ENCODE measurements around the gene IGSF8. TPM values are rescaled to one million over a fixed set of nuclear protein-coding genes. Genes with fewer than 3 reads are reported as not detected.

Gene IGSF8
- total RNA-seq, 4 donors from 2014 or later: 5.4 to 41.4 (median 26.9) TPM

DNA sequence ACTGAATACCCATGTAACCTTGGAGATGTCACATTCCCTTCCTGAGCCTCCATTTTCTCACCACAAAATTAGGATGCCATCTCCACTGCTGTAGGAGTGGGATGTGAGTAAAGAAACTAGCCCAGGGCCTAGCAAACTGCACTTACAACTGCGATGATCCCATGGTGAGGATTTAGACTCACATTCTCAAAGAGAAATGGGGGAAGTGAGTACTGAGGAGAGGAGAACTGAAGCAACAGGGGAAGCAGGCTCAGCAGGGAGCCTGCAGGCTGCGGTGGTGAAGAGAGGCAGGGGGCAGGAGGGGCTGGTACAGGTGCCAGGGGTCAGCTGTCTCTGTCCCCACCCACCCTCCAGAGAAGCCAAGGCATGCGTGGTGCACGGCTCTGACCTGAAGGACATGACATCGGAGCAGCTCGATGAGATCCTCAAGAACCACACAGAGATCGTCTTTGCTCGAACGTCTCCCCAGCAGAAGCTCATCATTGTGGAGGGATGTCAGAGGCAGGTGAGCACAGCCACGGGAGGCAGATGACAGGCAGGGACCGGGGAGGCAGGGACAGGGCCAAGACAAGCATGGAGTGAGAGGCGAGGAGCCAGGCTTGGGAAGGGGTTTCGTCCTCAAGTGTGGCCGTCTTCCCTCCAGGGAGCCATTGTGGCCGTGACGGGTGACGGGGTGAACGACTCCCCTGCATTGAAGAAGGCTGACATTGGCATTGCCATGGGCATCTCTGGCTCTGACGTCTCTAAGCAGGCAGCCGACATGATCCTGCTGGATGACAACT lies 36.6 kb upstream of the IGSF8 start:
- Histone ChIP-seq H3K27me3 (no peaks in the 10 kb centered on the region), H3K4me3 (no peak overlapping the region), H3K36me3 (no peaks in the 10 kb centered on the region), H3K9me3 (no peaks in the 10 kb centered on the region), H3K4me1 (no peaks in the 10 kb centered on the region), H3K27ac (no peak overlapping the region)
- intact Hi-C loops (cut with DNase I; ENCODE audit: low total_unique reads): no loop called here
- TF ChIP-seq POLR2A (IDR thresholded peaks at IDR 0.05): no peak
- TF ChIP-seq, protein P1, sequence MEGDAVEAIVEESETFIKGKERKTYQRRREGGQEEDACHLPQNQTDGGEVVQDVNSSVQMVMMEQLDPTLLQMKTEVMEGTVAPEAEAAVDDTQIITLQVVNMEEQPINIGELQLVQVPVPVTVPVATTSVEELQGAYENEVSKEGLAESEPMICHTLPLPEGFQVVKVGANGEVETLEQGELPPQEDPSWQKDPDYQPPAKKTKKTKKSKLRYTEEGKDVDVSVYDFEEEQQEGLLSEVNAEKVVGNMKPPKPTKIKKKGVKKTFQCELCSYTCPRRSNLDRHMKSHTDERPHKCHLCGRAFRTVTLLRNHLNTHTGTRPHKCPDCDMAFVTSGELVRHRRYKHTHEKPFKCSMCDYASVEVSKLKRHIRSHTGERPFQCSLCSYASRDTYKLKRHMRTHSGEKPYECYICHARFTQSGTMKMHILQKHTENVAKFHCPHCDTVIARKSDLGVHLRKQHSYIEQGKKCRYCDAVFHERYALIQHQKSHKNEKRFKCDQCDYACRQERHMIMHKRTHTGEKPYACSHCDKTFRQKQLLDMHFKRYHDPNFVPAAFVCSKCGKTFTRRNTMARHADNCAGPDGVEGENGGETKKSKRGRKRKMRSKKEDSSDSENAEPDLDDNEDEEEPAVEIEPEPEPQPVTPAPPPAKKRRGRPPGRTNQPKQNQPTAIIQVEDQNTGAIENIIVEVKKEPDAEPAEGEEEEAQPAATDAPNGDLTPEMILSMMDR (IDR thresholded peaks at IDR 0.05): no peak
- DNase-seq: no peak

DNA sequence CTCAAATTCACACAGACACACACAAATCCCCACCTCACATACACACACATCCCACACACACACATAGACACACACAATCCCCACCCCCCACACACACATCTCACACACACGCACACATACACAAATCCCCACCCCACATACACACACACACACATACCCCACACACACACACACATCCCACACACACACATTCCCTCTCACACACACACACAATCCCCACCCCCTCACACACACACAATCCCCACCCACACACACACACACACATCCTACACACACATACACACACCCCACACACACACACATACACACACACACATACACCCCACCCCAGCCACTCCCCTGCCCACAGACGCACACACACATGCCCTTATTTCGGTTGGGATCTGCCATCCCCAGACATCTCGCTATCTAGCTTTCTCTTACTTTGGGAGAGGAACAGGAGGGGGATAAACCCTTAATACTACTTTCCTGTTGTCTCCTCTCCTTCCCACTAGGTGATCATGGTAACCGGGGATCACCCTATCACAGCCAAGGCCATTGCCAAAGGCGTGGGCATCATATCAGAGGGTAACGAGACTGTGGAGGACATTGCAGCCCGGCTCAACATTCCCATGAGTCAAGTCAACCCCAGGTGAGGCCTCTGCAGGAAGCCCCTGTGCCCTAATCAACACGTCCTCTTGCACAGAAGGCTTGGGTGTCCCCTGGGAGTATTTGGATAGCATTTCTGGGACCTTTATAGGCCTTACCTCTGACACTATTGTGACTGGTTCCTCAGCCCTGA lies 35.8 kb upstream of the IGSF8 start:
- H3K4me1 ChIP-seq: no peaks in the 10 kb centered on the region
- TF ChIP-seq, protein P1 (IDR thresholded peaks at IDR 0.05): no peak
- no peak for TF ChIP-seq POLR2A (IDR thresholded peaks at IDR 0.05)

DNA sequence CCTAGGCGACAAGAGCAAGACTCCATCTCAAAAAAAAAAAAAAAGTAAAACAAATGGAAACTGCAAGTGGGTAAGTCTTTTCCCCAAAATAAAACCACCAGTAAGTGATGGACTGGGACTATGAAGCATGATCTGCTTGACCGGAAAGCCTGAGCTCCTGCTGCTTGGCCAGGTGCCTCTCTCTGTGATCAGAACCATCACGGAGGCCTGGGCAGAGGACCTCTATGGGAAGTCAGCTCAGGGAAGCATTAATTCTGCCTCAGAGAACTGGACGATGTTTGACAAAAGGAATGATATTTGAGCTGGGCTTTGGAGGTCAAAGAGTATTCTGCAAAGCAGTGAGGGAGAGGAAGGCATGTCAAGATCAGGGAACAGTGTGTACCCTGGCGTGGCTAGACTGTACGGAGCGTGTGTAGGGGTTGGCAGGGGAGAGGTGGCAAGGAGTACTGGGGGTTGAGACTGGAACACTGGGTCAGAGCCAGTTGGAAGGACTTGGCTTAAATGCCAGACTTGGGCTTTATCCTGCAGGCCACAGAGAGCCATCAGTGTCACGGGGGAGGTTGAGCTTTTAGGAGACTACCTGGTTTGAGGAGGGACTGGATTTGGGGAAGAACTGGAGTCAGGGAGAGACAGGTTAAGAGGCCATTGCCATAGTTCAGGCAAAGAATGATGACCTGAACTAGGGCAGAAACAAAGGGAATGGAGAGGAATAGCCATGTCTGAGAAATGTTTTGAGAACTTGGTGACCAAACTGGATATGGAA lies 33.6 kb upstream of the IGSF8 start:
- H3K36me3 ChIP-seq: no peaks in the 10 kb centered on the region
- no peak overlapping the region for H3K4me3 ChIP-seq
- no peaks in the 10 kb centered on the region for H3K27me3 ChIP-seq
- DNase-seq: no peak
- no peaks in the 10 kb centered on the region for H3K9me3 ChIP-seq
- no peak for TF ChIP-seq POLR2A (IDR thresholded peaks at IDR 0.05)
- TF ChIP-seq, protein P1 (IDR thresholded peaks at IDR 0.05): no peak
- H3K27ac ChIP-seq: no peak overlapping the region
- no peaks in the 10 kb centered on the region for H3K4me1 ChIP-seq
- intact Hi-C loops (cut with DNase I; ENCODE audit: low total_unique reads): no loop called here

More for the DNA sequence above, 35.8 kb upstream of the IGSF8 start:
- Histone ChIP-seq H3K4me3 (no peak overlapping the region), H3K9me3 (no peaks in the 10 kb centered on the region), H3K27ac (no peak overlapping the region), H3K27me3 (no peaks in the 10 kb centered on the region), H3K36me3 (no peaks in the 10 kb centered on the region)
- DNase-seq: no peak
- intact Hi-C loops (cut with DNase I; ENCODE audit: low total_unique reads): no loop called here

DNA sequence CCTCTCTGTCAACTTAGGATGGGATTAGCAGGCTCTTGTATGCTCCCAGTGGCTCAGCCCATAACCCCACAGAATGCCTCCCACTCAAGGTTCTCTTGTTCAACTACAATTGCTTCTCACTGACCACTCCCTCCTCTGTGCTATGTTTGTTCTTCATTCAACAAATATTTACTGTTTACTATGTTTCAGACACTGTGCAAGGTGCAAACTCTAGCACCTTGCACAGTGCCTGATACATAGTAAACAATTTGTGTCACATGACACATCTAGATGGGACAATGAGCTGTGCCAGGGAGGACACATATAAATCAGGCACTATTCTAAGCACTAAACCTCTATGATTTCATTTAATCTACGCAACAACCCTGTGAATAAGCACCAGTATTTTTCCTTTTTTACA lies 32.5 kb upstream of the IGSF8 start:
- Histone ChIP-seq H3K4me1 (no peaks in the 10 kb centered on the region), H3K27me3 (no peaks in the 10 kb centered on the region), H3K36me3 (no peaks in the 10 kb centered on the region), H3K4me3 (no peak overlapping the region), H3K27ac (no peak overlapping the region), H3K9me3 (no peaks in the 10 kb centered on the region)
- TF ChIP-seq, protein P1 (IDR thresholded peaks at IDR 0.05): no peak
- no peak for TF ChIP-seq POLR2A (IDR thresholded peaks at IDR 0.05)
- DNase-seq: no peak
- intact Hi-C loops (cut with DNase I; ENCODE audit: low total_unique reads): no loop called here
